ENCODE results near the gene TRIM17.
A peak's percentile ranks its signal among the peaks of the same experiment; 100 is the strongest.

- TF ChIP-seq EP300 (IDR thresholded peaks at IDR 0.05) (no peak), CTCF (IDR thresholded peaks at IDR 0.05) (no peak), POLR2AphosphoS5 (IDR thresholded peaks at IDR 0.05) (peak in 1 of 2 donors; percentile 24), POLR2A (IDR thresholded peaks at IDR 0.05; ENCODE audit: low read depth) (no peak)
Measured at GRCh38 chr1:228445843-228446650, 29.4 kb upstream of the TRIM17 start.
